GM12873 (cell line): ENCODE data around the gene CRYGB.

Experiments used
- TF ChIP-seq, protein P1 (sequence below): IDR thresholded peaks from 2 replicates; pipeline ENCODE4 v1.5.1; 2012; ENCODE audit warnings: low read depth, mild to moderate bottlenecking, moderate library complexity, low read length, control low read depth; ENCODE audit not compliant: insufficient read depth; ENCODE audit errors: missing control alignments

CRYGB gene

GRCh38 chr2:208135794-208136715 is 9.9 kb downstream of the CRYGB start:
- TF ChIP-seq, protein P1, sequence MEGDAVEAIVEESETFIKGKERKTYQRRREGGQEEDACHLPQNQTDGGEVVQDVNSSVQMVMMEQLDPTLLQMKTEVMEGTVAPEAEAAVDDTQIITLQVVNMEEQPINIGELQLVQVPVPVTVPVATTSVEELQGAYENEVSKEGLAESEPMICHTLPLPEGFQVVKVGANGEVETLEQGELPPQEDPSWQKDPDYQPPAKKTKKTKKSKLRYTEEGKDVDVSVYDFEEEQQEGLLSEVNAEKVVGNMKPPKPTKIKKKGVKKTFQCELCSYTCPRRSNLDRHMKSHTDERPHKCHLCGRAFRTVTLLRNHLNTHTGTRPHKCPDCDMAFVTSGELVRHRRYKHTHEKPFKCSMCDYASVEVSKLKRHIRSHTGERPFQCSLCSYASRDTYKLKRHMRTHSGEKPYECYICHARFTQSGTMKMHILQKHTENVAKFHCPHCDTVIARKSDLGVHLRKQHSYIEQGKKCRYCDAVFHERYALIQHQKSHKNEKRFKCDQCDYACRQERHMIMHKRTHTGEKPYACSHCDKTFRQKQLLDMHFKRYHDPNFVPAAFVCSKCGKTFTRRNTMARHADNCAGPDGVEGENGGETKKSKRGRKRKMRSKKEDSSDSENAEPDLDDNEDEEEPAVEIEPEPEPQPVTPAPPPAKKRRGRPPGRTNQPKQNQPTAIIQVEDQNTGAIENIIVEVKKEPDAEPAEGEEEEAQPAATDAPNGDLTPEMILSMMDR: no peak

DNA sequence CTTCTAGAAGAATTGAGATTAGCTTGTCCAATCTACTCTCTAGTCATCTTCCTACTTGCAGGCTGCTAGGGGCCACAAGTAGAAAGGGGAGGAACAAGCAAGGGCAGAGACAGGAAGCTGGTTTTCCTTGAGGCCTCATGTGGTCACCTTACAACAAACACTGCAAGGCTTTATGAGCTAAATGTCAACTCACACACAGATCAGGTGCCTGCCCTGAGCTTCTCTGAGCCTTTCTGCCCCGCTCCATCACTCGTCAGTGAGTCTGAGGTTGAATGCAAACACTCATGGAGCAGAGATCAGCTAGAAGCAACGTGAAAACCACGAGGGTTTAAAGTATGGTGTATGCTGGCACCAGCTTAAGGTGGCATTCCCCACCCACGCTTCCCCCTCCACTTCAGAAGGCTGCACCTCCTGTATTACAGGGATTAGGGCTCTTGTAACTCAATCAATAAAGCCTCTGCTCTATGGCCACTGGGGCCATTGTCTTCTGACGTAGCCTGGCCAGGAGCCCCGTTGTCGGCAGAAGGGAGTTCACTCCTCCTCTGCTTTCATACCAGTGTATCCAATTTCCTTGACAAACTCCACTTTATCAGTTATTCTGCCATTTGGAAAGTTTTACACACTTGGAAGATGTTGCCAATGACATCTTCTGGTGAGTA is 10.9 kb downstream of the CRYGB start:
- TF ChIP-seq, protein P1: no peak

GRCh38 chr2:208130712-208131110 is 15.2 kb downstream of the CRYGB start:
- TF ChIP-seq, protein P1: no peak

DNA sequence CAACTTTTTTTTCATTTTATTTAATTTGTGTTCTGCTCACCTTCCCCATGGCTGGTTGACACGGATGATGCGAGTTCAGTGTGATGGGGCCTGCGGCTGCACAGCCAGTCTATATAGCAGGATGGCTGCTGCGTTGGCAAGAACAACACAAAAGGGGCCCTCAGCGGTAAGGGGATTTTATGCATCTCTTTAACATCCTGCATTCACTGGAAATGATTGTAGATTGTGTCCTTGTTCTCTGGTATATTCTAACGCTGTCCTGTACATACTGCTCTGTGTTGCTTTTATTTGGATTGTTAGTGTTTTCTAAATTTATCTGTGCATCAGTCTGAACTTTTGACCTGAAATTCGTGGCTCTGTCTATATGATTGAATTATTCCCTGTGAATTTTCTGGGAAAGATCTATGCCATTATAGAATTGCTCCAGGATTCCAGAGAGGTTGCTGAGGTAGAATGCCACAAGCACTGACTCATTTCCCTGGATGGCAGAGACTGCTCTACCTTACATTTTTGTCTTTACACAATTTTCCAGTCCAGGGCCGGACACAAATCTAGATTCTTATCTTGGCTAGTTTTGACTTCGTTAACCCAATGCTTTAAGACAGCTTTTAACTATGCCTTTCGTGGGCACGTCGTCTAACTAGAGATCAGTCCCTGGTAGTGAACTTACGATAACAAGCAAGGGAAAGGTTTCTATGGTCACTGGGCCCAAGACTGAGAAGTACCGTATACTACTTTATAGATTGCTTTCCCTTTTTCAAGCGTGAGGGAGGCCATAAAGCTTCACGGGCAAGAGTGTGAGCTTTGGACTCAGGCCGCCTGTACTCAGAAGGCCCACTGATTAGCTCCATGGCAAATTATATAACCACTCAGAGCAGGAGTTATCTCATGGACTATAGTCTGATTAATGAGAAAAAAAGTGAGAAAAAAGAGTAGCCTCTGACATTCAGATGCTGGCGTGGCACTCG is 15.9 kb downstream of the CRYGB start, which contains the start of gene CRYGC:
Gene CRYGC (minus strand): TSS at position 85 of the 968 bp plus-strand sequence. CDS start 36 bp downstream, at position 49.
- TF ChIP-seq, protein P1: no peak

- TF ChIP-seq, protein P1: no peak
Observed at GRCh38 chr2:208128136-208128535, 17.8 kb downstream of the CRYGB start.

DNA sequence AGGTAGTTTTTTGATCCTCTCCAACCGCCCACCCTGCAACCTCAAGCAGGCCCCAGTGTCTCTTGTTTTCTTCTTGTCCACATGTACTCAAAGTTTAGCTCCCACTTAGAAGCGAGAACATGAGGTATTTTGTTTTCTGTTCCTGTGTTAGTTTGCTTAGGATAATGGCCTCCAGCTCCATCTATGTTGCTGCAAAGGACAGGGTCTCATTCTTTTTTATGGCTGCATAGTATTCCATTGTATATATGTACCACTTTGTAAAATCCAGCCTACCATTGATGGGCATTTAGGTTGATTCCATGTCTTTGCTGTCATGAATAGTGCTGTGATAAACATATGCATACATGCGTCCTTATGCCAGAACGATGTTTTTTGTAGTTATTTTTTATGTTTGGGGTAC is 18.9 kb downstream of the CRYGB start:
- TF ChIP-seq, protein P1: no peak
